GM12891 (cell line): ENCODE data around the gene NLRP12.

Experiments
- POLR2A ChIP-seq: IDR thresholded peaks from 2 replicates; pipeline ENCODE4 v1.6.1; 2011; ENCODE audit warnings: low read depth, low read length, control low read depth
- POLR2AphosphoS5 ChIP-seq: IDR thresholded peaks from 2 replicates; pipeline ENCODE4 v1.6.1; 2011; ENCODE audit warnings: low read depth, low read length, control low read depth

DNA sequence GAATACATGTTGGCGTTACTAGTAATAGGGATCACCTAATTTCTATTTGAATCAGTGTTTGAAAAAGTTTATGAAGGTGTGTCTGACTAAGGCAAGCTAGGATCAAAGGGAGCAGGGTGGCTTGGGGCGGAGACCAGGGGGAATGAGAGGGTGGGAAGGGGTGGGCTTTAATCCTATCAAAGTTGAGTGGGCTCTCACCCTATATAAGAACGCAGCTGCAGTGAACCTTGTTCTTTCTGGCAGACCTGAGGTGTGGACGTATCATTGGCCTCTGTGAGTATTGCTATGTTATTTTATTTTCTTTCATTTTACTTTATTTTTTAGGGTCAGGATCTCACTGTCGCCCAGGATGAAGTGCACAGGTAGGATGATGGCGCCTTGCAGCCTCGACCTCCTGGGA is 37.4 kb downstream of the NLRP12 start:
- TF ChIP-seq POLR2A, result no peak
- no peak for TF ChIP-seq POLR2AphosphoS5
